ENCODE data around the gene SAGE1.
"Not testable (repeated sequence)": the region's sequence is repeated elsewhere in the genome, so short reads cannot be mapped to it uniquely, and the experiment has no call there.

The SAGE1 gene

GRCh38 chrX:135893294-135893817, at the start of gene SAGE1, which contains the start of gene CT45A10:
SAGE1 (plus strand) TSS chrX:135893716; CDS start chrX:135896243, 2,527 bp downstream.
CT45A10 (minus strand) TSS chrX:135893444; CDS start chrX:135885344, 8,100 bp downstream.
- no peaks in the 10 kb centered on the region for H3K4me1 Mint-ChIP-seq
- H3K27ac Mint-ChIP-seq, result no peak within 1 kb of the TSS
- peaks cover 4% of the 10 kb centered on the region for H3K27me3 Mint-ChIP-seq (ENCODE audit: low read depth, poor library complexity)
- H3K4me3 Mint-ChIP-seq, result no peak within 1 kb of the TSS
- DNase-seq, result no peak
- peaks cover 6% of the 10 kb centered on the region for H3K36me3 Mint-ChIP-seq (ENCODE audit: low read depth)
- H3K9me3 Mint-ChIP-seq, result peaks cover 71% of the 10 kb centered on the region
- no peak for TF ChIP-seq CTCF (IDR thresholded peaks at IDR 0.05)

- not testable (repeated sequence) for H3K36me3 Mint-ChIP-seq (ENCODE audit: low read depth); H3K4me1 Mint-ChIP-seq; H3K9me3 Mint-ChIP-seq; H3K4me3 Mint-ChIP-seq; DNase-seq; H3K27ac Mint-ChIP-seq; H3K27me3 Mint-ChIP-seq (ENCODE audit: low read depth, poor library complexity)
Observed at GRCh38 chrX:135854438-135854837, 39.1 kb upstream of the SAGE1 start, which contains the start of gene CT45A8. CT45A8 (minus strand) TSS chrX:135854538; CDS start chrX:135850783, 3,755 bp downstream.

- not testable (repeated sequence) for H3K27me3 Mint-ChIP-seq (ENCODE audit: low read depth, poor library complexity); H3K36me3 Mint-ChIP-seq (ENCODE audit: low read depth); H3K27ac Mint-ChIP-seq; H3K4me1 Mint-ChIP-seq; H3K9me3 Mint-ChIP-seq; DNase-seq; H3K4me3 Mint-ChIP-seq
Observed at GRCh38 chrX:135871712-135872111, 21.8 kb upstream of the SAGE1 start, which contains the start of gene CT45A9. CT45A9 (minus strand) TSS chrX:135871812; CDS start chrX:135868061, 3,751 bp downstream.

- DNase-seq, H3K4me3 Mint-ChIP-seq: not testable (repeated sequence)
Observed at GRCh38 chrX:135882741-135883140, 10.8 kb upstream of the SAGE1 start.

GRCh38 chrX:135888230-135888629, 5.3 kb upstream of the SAGE1 start:
- not testable (repeated sequence) for H3K36me3 Mint-ChIP-seq (ENCODE audit: low read depth); H3K4me3 Mint-ChIP-seq; H3K27me3 Mint-ChIP-seq (ENCODE audit: low read depth, poor library complexity); H3K27ac Mint-ChIP-seq; DNase-seq; H3K4me1 Mint-ChIP-seq
- peaks cover 44% of the 10 kb centered on the region for H3K9me3 Mint-ChIP-seq

More at GRCh38 chrX:135882741-135883140, 10.8 kb upstream of the SAGE1 start:
- not testable (repeated sequence) for H3K4me1 Mint-ChIP-seq; H3K27me3 Mint-ChIP-seq (ENCODE audit: low read depth, poor library complexity); H3K36me3 Mint-ChIP-seq (ENCODE audit: low read depth); H3K27ac Mint-ChIP-seq
- H3K9me3 Mint-ChIP-seq, result peaks cover 11% of the 10 kb centered on the region

- not testable (repeated sequence) for H3K27me3 Mint-ChIP-seq (ENCODE audit: low read depth, poor library complexity); H3K4me3 Mint-ChIP-seq; DNase-seq; H3K27ac Mint-ChIP-seq; H3K4me1 Mint-ChIP-seq; H3K36me3 Mint-ChIP-seq (ENCODE audit: low read depth)
- peaks cover 49% of the 10 kb centered on the region for H3K9me3 Mint-ChIP-seq
Observed at GRCh38 chrX:135888976-135889375, 4.5 kb upstream of the SAGE1 start.

- H3K4me1 Mint-ChIP-seq, result no peaks in the 10 kb centered on the region
- H3K27me3 Mint-ChIP-seq (ENCODE audit: low read depth, poor library complexity), result peaks cover 4% of the 10 kb centered on the region
- H3K36me3 Mint-ChIP-seq (ENCODE audit: low read depth), result peaks cover 6% of the 10 kb centered on the region
- no peak overlapping the region for H3K4me3 Mint-ChIP-seq
- no peak for DNase-seq
- no peak for TF ChIP-seq CTCF (IDR thresholded peaks at IDR 0.05)
- H3K9me3 Mint-ChIP-seq, result peaks cover 59% of the 10 kb centered on the region
- no peak overlapping the region for H3K27ac Mint-ChIP-seq
Observed at GRCh38 chrX:135890087-135890585, 3.4 kb upstream of the SAGE1 start.

- no peak for DNase-seq
- Mint-ChIP-seq H3K36me3 (ENCODE audit: low read depth) (peaks cover 6% of the 10 kb centered on the region), H3K9me3 (peaks cover 65% of the 10 kb centered on the region), H3K27me3 (ENCODE audit: low read depth, poor library complexity) (peaks cover 4% of the 10 kb centered on the region), H3K27ac (no peak overlapping the region), H3K4me1 (no peaks in the 10 kb centered on the region), H3K4me3 (no peak overlapping the region)
- TF ChIP-seq CTCF (IDR thresholded peaks at IDR 0.05), result no peak
Observed at GRCh38 chrX:135892781-135893180, 735 bp upstream of the SAGE1 start.
